HCT116 (cell line): ENCODE results near the gene TBC1D25. TPM values are rescaled to one million over a fixed set of nuclear protein-coding genes. Genes with fewer than 3 reads are reported as not detected.

ENCODE experiments used
- ATAC-seq: fragments of 200-7000 bp; cut with Tn5 transposase; 2 replicates; pipeline ENCODE4 v1.9.1; 2020; ENCODE audit warnings: mild to moderate bottlenecking, moderate library complexity
- BruUV-seq: library from RNA; stranded (reverse); fragments of 400-500 nt; replicated peaks from 2 replicates; lab custom pipeline; 2021; lab: Mats Ljungman, UMichigan
- CTCF ChIA-PET: fragments of 300-600 bp; sonication (Branson Sonifier 250); formaldehyde crosslinking; loops from one replicate; lab custom pipeline; 2021; ENCODE audit warnings: antibody characterized with exemption; lab: Charles Lee
- POLR2A ChIA-PET: fragments of 300-600, 350-600 bp; sonication (Branson Sonifier 250); formaldehyde crosslinking; loops from one replicate; lab custom pipeline; 2021; ENCODE audit warnings: antibody characterized with exemption; lab: Charles Lee
- RAD21 ChIA-PET, 2 experiments: fragments of 300-600 bp; sonication (Branson Sonifier 250); formaldehyde crosslinking; loops; one replicate each; lab custom pipeline; 2023; ENCODE audit warnings: low total read pairs in 2 of 2; ENCODE audit not compliant: uncharacterized antibody in 2 of 2, unreplicated experiment in 2 of 2, low non-redundant PET in 1 of 2; lab: Charles Lee
- DNase-seq: peaks from one replicate; pipeline ENCODE4 v3.0.0-alpha.2; 2010; ENCODE audit warnings: low read depth, low spot score
- H2AFZ ChIP-seq: fragments of 200-600 bp; shearing (Covaris generic), sonication (generic); 2 replicates; pipeline ENCODE4 v1.6.1; 2017; ENCODE audit warnings: low read depth, mixed run types, mixed read lengths, antibody characterized with exemption, low read length; ENCODE audit not compliant: poor library complexity, severe bottlenecking
- H3K27ac ChIP-seq: 2 replicates; pipeline ENCODE4 v1.5.1; 2012; ENCODE audit warnings: low read depth, low read length
- H3K27me3 ChIP-seq: fragments of 200-600 bp; sonication (generic); 2 replicates; pipeline ENCODE4 v1.6.1; 2016; ENCODE audit warnings: mixed run types, low read length, mixed read lengths; ENCODE audit not compliant: insufficient read depth
- H3K36me3 ChIP-seq, 2 experiments: fragments of 200-500 bp in 1 of 2; fragments of 200-600 bp in 1 of 2; sonication (Bioruptor generic) in 1 of 2; sonication (generic) in 1 of 2; 2 replicates each; pipeline versions ENCODE4 v1.5.1 to v1.6.1; 2014 to 2016; ENCODE audit warnings: low read length in 2 of 2, inconsistent platforms in 1 of 2, mixed read lengths in 1 of 2, mixed run types in 1 of 2; ENCODE audit not compliant: insufficient read depth in 2 of 2, control insufficient read depth in 1 of 2
- H3K4me1 ChIP-seq, 2 experiments: fragments of 200-600 bp in 1 of 2; sonication (generic) in 1 of 2; 2 replicates each; pipeline versions ENCODE4 v1.5.1 to v1.6.1; 2012 to 2017; ENCODE audit warnings: low read length in 2 of 2, inconsistent platforms in 1 of 2, mild to moderate bottlenecking in 1 of 2, mixed read lengths in 1 of 2, mixed run types in 1 of 2, moderate library complexity in 1 of 2; ENCODE audit not compliant: insufficient read depth in 2 of 2, control insufficient read depth in 1 of 2
- H3K4me2 ChIP-seq: fragments of 200-600 bp; sonication (generic); 2 replicates; pipeline ENCODE4 v1.6.1; 2017; ENCODE audit warnings: mixed run types, low read length, mixed read lengths
- H3K4me3 ChIP-seq, 2 experiments: fragments of 200-600 bp in 1 of 2; sonication (generic) in 1 of 2; replicated peaks in 1 of 2; 2 replicates each; pipeline ENCODE4 v1.5.1; 2011 to 2016; ENCODE audit warnings: low read length in 2 of 2, control low read depth in 1 of 2, low read depth in 1 of 2, mild to moderate bottlenecking in 1 of 2, mixed read lengths in 1 of 2, mixed run types in 1 of 2
- H3K79me2 ChIP-seq: fragments of 200-600 bp; sonication (generic); 2 replicates; pipeline ENCODE4 v1.6.1; 2017; ENCODE audit warnings: mild to moderate bottlenecking, mixed run types, low read length, moderate library complexity, mixed read lengths; ENCODE audit not compliant: insufficient read depth
- H3K9ac ChIP-seq: fragments of 200-600 bp; sonication (generic); 2 replicates; pipeline ENCODE4 v1.6.1; 2016; ENCODE audit warnings: low read length, mixed read lengths
- H3K9me2 ChIP-seq: fragments of 200-600 bp; sonication (generic), shearing (Covaris generic); 2 replicates; pipeline ENCODE4 v1.6.1; 2017; ENCODE audit warnings: mixed run types, mild to moderate bottlenecking, moderate library complexity; ENCODE audit not compliant: insufficient read depth
- H3K9me3 ChIP-seq, 2 experiments: fragments of 200-500 bp in 1 of 2; fragments of 200-600 bp in 1 of 2; sonication (Bioruptor generic) in 1 of 2; sonication (generic) in 1 of 2; 2 replicates each; pipeline ENCODE4 v1.6.1; 2014 to 2017; ENCODE audit warnings: low read length in 2 of 2, mixed read lengths in 2 of 2, inconsistent platforms in 1 of 2, low read depth in 1 of 2, mild to moderate bottlenecking in 1 of 2, mixed run types in 1 of 2, moderate library complexity in 1 of 2; ENCODE audit not compliant: control insufficient read depth in 1 of 2, insufficient read depth in 1 of 2
- H4K20me1 ChIP-seq: fragments of 200-600 bp; sonication (generic), shearing (Covaris generic); 2 replicates; pipeline ENCODE4 v1.6.1; 2017; ENCODE audit warnings: mixed run types, mild to moderate bottlenecking, moderate library complexity; ENCODE audit not compliant: insufficient read depth
- CBX3 ChIP-seq: IDR thresholded peaks from 2 replicates; pipeline ENCODE4 v1.6.1; 2012; ENCODE audit warnings: low read depth
- ELF1 ChIP-seq: IDR thresholded peaks from 2 replicates; pipeline ENCODE4 v1.6.1; 2012; ENCODE audit warnings: low read depth, borderline replicate concordance
- FOSL1 ChIP-seq: IDR thresholded peaks from 2 replicates; pipeline ENCODE4 v1.6.1; 2012; ENCODE audit warnings: low read depth
- SRF ChIP-seq: IDR thresholded peaks from 2 replicates; pipeline ENCODE4 v1.6.1; 2012; ENCODE audit warnings: low read depth
- TCF7L2 ChIP-seq: IDR thresholded peaks from 2 replicates; pipeline ENCODE4 v1.7.0; 2011; ENCODE audit warnings: borderline replicate concordance, inconsistent platforms; ENCODE audit not compliant: insufficient read depth, insufficient read length; ENCODE audit errors: extremely low read depth
- ZFX ChIP-seq: fragments of 450-650 bp; IDR thresholded peaks from 2 replicates; pipeline ENCODE4 v1.6.1; 2017
- intact Hi-C: fragments of 100-400 bp; cut with micrococcal nuclease; formaldehyde crosslinking; loops from 2 replicates; pipeline ENCODE4 v1.10.0; 2022
- total RNA-seq: library from RNA; stranded (reverse); gene quantifications from one replicate; pipeline ENCODE4 v1.2.1, GENCODE V29; 2021; ENCODE audit not compliant: unreplicated experiment
- TF ChIP-seq, protein P1 (sequence below): IDR thresholded peaks from 2 replicates; pipeline ENCODE4 v1.6.1; 2011; ENCODE audit warnings: mild to moderate bottlenecking, low read length, moderate library complexity; ENCODE audit not compliant: insufficient replicate concordance; ENCODE audit errors: extremely low read depth

TBC1D25 gene
- total RNA-seq, 1 experiment from 2014 or later, result 10.5 TPM

- BruUV-seq, result no TSS peak
Observed at GRCh38 chrX:48589482-48590162, 50.1 kb downstream of the TBC1D25 start.

More at GRCh38 chrX:48589482-48590162, 50.1 kb downstream of the TBC1D25 start:
- peaks cover 9 to 14% of the 10 kb centered on the region in 2 experiments for H3K4me1 ChIP-seq
- TF ChIP-seq ZFX (no peak), SRF (no peak), TCF7L2 (no peak), CBX3 (no peak), ELF1 (no peak), FOSL1 (no peak)
- TF ChIP-seq, protein P1, sequence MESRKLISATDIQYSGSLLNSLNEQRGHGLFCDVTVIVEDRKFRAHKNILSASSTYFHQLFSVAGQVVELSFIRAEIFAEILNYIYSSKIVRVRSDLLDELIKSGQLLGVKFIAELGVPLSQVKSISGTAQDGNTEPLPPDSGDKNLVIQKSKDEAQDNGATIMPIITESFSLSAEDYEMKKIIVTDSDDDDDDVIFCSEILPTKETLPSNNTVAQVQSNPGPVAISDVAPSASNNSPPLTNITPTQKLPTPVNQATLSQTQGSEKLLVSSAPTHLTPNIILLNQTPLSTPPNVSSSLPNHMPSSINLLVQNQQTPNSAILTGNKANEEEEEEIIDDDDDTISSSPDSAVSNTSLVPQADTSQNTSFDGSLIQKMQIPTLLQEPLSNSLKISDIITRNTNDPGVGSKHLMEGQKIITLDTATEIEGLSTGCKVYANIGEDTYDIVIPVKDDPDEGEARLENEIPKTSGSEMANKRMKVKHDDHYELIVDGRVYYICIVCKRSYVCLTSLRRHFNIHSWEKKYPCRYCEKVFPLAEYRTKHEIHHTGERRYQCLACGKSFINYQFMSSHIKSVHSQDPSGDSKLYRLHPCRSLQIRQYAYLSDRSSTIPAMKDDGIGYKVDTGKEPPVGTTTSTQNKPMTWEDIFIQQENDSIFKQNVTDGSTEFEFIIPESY, result no peak
- TF ChIP-seq, all 23 proteins: peak for 0
- Histone ChIP-seq H2AFZ (no peak overlapping the region), H3K9ac (no peak overlapping the region), H3K9me2 (no peaks in the 10 kb centered on the region), H3K27me3 (no peaks in the 10 kb centered on the region), H3K27ac (no peak overlapping the region), H3K36me3 (no peaks in the 10 kb centered on the region), H3K79me2 (no peaks in the 10 kb centered on the region), H4K20me1 (no peaks in the 10 kb centered on the region), H3K4me3 (no peak overlapping the region), H3K4me2 (no peak overlapping the region), H3K9me3 (no peaks in the 10 kb centered on the region)
- no peak for DNase-seq
- intact Hi-C loops, result no loop called here
- ChIA-PET CTCF (no interaction called here), POLR2A (no interaction called here), RAD21 (no interaction called here)
- no peak for ATAC-seq
